BJ (cell line): ENCODE results near the gene DGCR6. TPM values are rescaled to one million over a fixed set of nuclear protein-coding genes. Genes with fewer than 3 reads are reported as not detected.
"Not testable (repeated sequence)": the region's sequence is repeated elsewhere in the genome, so short reads cannot be mapped to it uniquely, and the experiment has no call there.

Experiments used
- CTCF ChIA-PET: fragments of 350-600 bp; formaldehyde crosslinking; extraction: SDS; loops from one replicate; lab custom pipeline; 2021; ENCODE audit warnings: antibody characterized with exemption, inconsistent platforms; lab: Yijun Ruan, JAX
- POLR2A ChIA-PET: fragments of 300-600 bp; sonication (Branson Sonifier 250); formaldehyde crosslinking; extraction: SDS; loops from one replicate; lab custom pipeline; 2021; ENCODE audit warnings: antibody characterized with exemption; lab: Charles Lee
- DNase-seq: peaks from one replicate; pipeline ENCODE4 v3.0.0-alpha.2; 2011; ENCODE audit warnings: low read depth
- H3K27me3 ChIP-seq: 2 replicates; pipeline ENCODE4 v1.6.0; 2011; ENCODE audit warnings: low read length; ENCODE audit not compliant: control insufficient read depth, insufficient read depth
- H3K36me3 ChIP-seq: 2 replicates; pipeline ENCODE4 v1.5.1; 2011; ENCODE audit warnings: low read length; ENCODE audit not compliant: control insufficient read depth, insufficient read depth
- H3K4me3 ChIP-seq: 2 replicates; pipeline ENCODE4 v1.5.1; 2011; ENCODE audit warnings: low read depth, mild to moderate bottlenecking, control low read depth, low read length
- CTCF ChIP-seq: IDR thresholded peaks from 2 replicates; pipeline ENCODE4 v1.5.1; 2011; ENCODE audit warnings: low read depth, mild to moderate bottlenecking, control low read depth, inconsistent platforms, low read length, moderate library complexity; ENCODE audit not compliant: insufficient read depth
- polyA plus RNA-seq: library from polyadenylated mRNA; depleted of rRNA; stranded (reverse); fragments of >200 nt; gene quantifications from 2 replicates; pipeline ENCODE4 v1.2.3, GENCODE V29; 2011

Gene DGCR6
- polyA plus RNA-seq, 1 experiment = 0.77 TPM

GRCh38 chr22:18950141-18950540 is 44.0 kb downstream of the DGCR6 start:
- ChIA-PET POLR2A (no interaction called here), CTCF (interaction anchor here (1.7 kb wide), 1 partner anchor 679 kb away, joined by 4 read pairs; no protein-coding TSS in a partner anchor)
- no peak for TF ChIP-seq CTCF
- no peaks in the 10 kb centered on the region for H3K36me3 ChIP-seq
- H3K27me3 ChIP-seq = peaks cover 5% of the 10 kb centered on the region; the same call in 1 of the 2 replicates
- DNase-seq = no peak
- H3K4me3 ChIP-seq = no peak overlapping the region

GRCh38 chr22:18952022-18952421 is 45.9 kb downstream of the DGCR6 start:
- no peak for DNase-seq
- no peak for TF ChIP-seq CTCF
- H3K4me3 ChIP-seq = no peak overlapping the region
- POLR2A ChIA-PET = interaction anchor here (0.6 kb wide), 1 partner anchor 617 kb away, joined by 3 read pairs; no protein-coding TSS in a partner anchor
- CTCF ChIA-PET = no interaction called here
- peaks cover 5% of the 10 kb centered on the region; the same call in 1 of the 2 replicates for H3K27me3 ChIP-seq
- no peaks in the 10 kb centered on the region for H3K36me3 ChIP-seq

- CTCF ChIA-PET = interaction anchor here (1.2 kb wide), 1 partner anchor 278 kb away, joined by 3 read pairs; no protein-coding TSS in a partner anchor
- DNase-seq, H3K36me3 ChIP-seq, H3K27me3 ChIP-seq, H3K4me3 ChIP-seq, POLR2A ChIA-PET: not testable (repeated sequence)
Observed at GRCh38 chr22:18953128-18953527, 47.0 kb downstream of the DGCR6 start.

GRCh38 chr22:18954303-18954989 is 48.3 kb downstream of the DGCR6 start:
- H3K4me3 ChIP-seq, POLR2A ChIA-PET, H3K36me3 ChIP-seq, DNase-seq, H3K27me3 ChIP-seq: not testable (repeated sequence)
- CTCF ChIA-PET = interaction anchor here (0.6 to 1.5 kb wide), 5 partner anchors 20 to 277 kb away, joined by 3 to 4 read pairs (median 4); partner anchors contain the start of gene ESS2
- TF ChIP-seq CTCF = peak; percentile 84

- no peak for TF ChIP-seq CTCF
- CTCF ChIA-PET = interaction anchor here (1.5 kb wide), 1 partner anchor 189 kb away, joined by 3 read pairs; the partner anchor contains the start of gene ESS2
- POLR2A ChIA-PET = no interaction called here
- H3K4me3 ChIP-seq = no peak overlapping the region
- DNase-seq = no peak
- H3K36me3 ChIP-seq = no peaks in the 10 kb centered on the region
- no peaks in the 10 kb centered on the region for H3K27me3 ChIP-seq
Observed at GRCh38 chr22:18954990-18955571, 49.0 kb downstream of the DGCR6 start.
